Parathyroid adenoma (tissue), 2 donors: ENCODE measurements around the gene FYTTD1.

Source experiments
- H2AFZ ChIP-seq: fragments of 300-600 bp; sonication (generic); one replicate; pipeline ENCODE4 v1.7.0; 2017; ENCODE audit warnings: antibody characterized with exemption, mild to moderate bottlenecking
- H3K27ac ChIP-seq: fragments of 300-600 bp; sonication (generic); one replicate; pipeline ENCODE4 v1.7.0; 2017
- H3K27me3 ChIP-seq: fragments of 300-600 bp; sonication (generic); one replicate; pipeline ENCODE4 v1.7.0; 2017; ENCODE audit warnings: low read length; ENCODE audit not compliant: control insufficient read depth, insufficient read depth
- H3K36me3 ChIP-seq: fragments of 300-600 bp; sonication (generic); one replicate; pipeline ENCODE4 v1.7.0; 2017; ENCODE audit warnings: low read length; ENCODE audit not compliant: control insufficient read depth, insufficient read depth
- H3K4me1 ChIP-seq: fragments of 300-600 bp; sonication (generic); one replicate; pipeline ENCODE4 v1.7.0; 2017; ENCODE audit warnings: control low read depth
- H3K4me2 ChIP-seq: fragments of 300-600 bp; sonication (generic); one replicate; pipeline ENCODE4 v1.7.0; 2017; ENCODE audit warnings: low read length
- H3K4me3 ChIP-seq: fragments of 300-600 bp; sonication (generic); one replicate; pipeline ENCODE4 v1.7.0; 2017; ENCODE audit warnings: low read depth, low read length
- H3K79me2 ChIP-seq: fragments of 300-600 bp; sonication (generic); one replicate; pipeline ENCODE4 v1.7.0; 2017; ENCODE audit warnings: control low read depth
- H3K9ac ChIP-seq: fragments of 300-600 bp; sonication (generic); one replicate; pipeline ENCODE4 v1.7.0; 2017; ENCODE audit warnings: mild to moderate bottlenecking
- H3K9me3 ChIP-seq: fragments of 300-600 bp; sonication (generic); one replicate; pipeline ENCODE4 v1.7.0; 2017; ENCODE audit warnings: low read length; ENCODE audit not compliant: control insufficient read depth
- TF ChIP-seq, protein P1 (sequence below): fragments of 300-600 bp; sonication (generic); IDR thresholded peaks from one replicate; pipeline ENCODE4 v1.7.0; 2017; ENCODE audit warnings: antibody characterized with exemption, mild to moderate bottlenecking
- donor health status: primary hyperparathyroidism.

Gene FYTTD1

DNA sequence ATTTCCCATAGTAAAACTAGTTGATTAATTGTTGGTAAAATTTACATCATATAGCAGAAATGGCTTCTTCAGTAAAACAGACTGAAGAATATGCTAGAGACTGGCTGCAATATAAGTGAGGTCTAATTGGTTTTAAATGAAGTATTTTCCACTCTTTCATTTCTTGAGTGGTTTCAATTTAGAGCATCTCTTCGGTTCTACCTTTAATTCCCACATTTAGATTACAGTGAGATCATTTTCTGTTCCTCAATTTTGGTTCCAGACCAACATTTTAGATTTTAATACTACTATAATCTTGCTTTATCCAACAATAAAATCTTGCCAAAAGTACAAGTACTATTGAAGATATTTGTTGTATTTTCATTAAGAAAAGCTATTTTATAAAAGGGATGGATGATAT, 40.4 kb downstream of the FYTTD1 start:
- Histone ChIP-seq H3K79me2 (peaks cover 4% of the 10 kb centered on the region), H3K27me3 (no peaks in the 10 kb centered on the region), H3K4me3 (no peak overlapping the region), H3K9me3 (no peaks in the 10 kb centered on the region), H3K36me3 (no peaks in the 10 kb centered on the region), H2AFZ (peak overlapping the region; percentile 99), H3K4me1 (no peaks in the 10 kb centered on the region), H3K4me2 (no peak overlapping the region), H3K27ac (no peak overlapping the region), H3K9ac (no peak overlapping the region)
- TF ChIP-seq, protein P1, sequence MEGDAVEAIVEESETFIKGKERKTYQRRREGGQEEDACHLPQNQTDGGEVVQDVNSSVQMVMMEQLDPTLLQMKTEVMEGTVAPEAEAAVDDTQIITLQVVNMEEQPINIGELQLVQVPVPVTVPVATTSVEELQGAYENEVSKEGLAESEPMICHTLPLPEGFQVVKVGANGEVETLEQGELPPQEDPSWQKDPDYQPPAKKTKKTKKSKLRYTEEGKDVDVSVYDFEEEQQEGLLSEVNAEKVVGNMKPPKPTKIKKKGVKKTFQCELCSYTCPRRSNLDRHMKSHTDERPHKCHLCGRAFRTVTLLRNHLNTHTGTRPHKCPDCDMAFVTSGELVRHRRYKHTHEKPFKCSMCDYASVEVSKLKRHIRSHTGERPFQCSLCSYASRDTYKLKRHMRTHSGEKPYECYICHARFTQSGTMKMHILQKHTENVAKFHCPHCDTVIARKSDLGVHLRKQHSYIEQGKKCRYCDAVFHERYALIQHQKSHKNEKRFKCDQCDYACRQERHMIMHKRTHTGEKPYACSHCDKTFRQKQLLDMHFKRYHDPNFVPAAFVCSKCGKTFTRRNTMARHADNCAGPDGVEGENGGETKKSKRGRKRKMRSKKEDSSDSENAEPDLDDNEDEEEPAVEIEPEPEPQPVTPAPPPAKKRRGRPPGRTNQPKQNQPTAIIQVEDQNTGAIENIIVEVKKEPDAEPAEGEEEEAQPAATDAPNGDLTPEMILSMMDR: no peak

DNA sequence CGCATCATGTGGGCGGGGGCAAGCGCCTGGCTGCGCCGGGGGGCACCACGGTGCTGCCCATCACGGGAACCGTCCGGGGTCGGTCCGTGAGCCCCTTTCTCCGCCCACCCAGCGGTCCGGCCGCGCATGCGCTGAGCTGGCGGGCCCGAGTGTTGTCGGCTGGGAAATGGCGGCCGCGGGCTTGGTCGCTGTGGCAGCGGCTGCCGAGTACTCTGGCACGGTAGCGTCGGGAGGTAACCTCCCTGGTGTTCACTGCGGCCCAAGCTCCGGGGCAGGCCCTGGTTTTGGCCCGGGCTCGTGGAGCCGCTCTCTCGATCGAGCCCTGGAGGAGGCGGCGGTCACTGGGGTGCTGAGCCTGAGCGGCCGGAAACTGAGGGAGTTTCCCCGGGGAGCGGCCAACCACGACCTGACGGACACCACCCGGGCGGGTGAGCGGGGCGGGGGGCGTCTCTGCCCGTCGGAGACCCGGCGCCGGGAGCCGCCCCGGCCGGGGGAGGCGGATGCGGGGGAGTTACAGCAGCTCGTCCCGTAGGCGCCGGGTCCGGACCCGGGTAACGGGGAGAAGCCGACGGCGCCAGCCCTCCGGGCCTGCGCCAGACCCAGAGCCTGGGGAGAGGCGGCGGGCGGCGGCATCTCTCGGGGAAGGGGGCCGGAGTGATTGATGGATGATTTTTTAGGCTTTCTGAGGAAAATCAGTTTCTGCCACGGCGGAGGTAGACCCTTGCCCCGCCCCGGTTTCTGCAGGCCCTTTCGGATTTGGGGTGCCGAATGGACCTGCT, 41.6 kb downstream of the FYTTD1 start, which contains the start of gene LRCH3:
Gene LRCH3, plus strand, starts transcription at position 142 of the 779 bp plus-strand sequence. Its CDS starts 25 bp downstream, at position 167.
- no peaks in the 10 kb centered on the region for H3K9me3 ChIP-seq
- H3K9ac ChIP-seq: peak within 1 kb of the TSS; percentile 86
- TF ChIP-seq, protein P1: no peak
- H3K27me3 ChIP-seq: no peaks in the 10 kb centered on the region
- H3K79me2 ChIP-seq: peaks cover 6% of the 10 kb centered on the region
- peak within 1 kb of the TSS; percentile 99 for H2AFZ ChIP-seq
- no peaks in the 10 kb centered on the region for H3K36me3 ChIP-seq
- peak within 1 kb of the TSS; percentile 95 for H3K4me2 ChIP-seq
- H3K27ac ChIP-seq: peak within 1 kb of the TSS; percentile 91
- H3K4me1 ChIP-seq: no peaks in the 10 kb centered on the region
- peak within 1 kb of the TSS; percentile 92 for H3K4me3 ChIP-seq

DNA sequence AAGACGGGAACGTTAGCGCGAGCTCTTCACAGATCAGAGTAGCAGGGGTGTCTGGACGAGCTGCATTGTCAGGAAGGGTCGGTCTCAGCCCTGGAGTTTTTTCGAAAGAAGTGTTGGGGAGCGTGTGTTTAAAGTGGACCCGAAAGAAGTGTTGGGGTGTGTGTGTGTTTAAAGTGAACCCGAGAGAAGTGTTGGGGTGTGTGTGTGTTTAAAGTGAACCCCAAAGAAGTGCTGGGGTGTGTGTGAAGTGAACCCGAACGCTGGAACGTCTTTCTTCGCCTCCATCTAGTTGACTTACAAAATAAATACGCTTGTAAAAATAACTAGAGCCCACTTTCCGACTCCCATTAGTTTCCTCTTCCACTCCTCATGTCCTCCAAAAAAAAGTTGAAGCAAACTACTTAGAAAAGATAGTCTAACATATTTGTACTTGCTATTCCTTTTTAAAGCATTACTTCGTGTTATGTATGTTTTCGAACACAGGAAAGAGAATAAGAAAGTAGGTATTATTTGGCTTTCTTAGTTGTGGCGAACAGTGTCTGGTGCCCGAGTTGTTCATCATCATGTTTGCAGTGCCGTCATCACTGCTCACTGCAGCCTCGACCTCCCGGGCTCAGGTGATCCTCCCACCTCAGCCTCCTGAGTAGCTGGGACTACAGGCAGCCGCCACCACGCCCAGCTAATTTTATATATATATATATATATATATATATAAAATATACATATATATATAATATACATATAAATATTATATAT, 42.4 kb downstream of the FYTTD1 start:
- Histone ChIP-seq H3K27ac (peak overlapping the region; percentile 91), H3K9me3 (no peaks in the 10 kb centered on the region), H3K4me2 (peak overlapping the region; percentile 95), H3K9ac (no peak overlapping the region), H2AFZ (peak overlapping the region; percentile 99), H3K79me2 (peaks cover 6% of the 10 kb centered on the region), H3K4me1 (no peaks in the 10 kb centered on the region), H3K4me3 (peak overlapping the region; percentile 92), H3K36me3 (no peaks in the 10 kb centered on the region), H3K27me3 (no peaks in the 10 kb centered on the region)
- TF ChIP-seq, protein P1: no peak

DNA sequence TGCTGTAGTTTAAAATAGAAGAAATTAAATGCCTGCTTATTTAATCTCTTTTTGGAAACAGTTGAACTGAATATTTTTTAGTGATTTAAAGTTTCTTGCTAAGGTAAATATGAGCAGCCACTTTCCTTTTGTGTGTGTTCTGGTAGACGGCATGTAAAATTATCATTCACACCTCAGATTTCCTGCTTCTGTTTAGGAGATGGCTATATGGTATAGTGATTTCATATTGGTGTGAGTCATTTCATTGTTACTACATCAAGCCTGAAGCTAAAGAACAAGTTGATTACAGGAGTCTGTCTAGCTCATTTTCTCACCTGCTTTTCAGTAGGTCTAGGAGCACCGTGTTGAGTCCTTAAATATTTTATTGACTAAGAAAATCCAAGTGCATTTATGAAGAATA, 43.6 kb downstream of the FYTTD1 start:
- H3K9ac ChIP-seq: no peak overlapping the region
- no peak overlapping the region for H3K4me3 ChIP-seq
- no peak overlapping the region for H3K27ac ChIP-seq

More for the DNA sequence above, 43.6 kb downstream of the FYTTD1 start:
- H3K27me3 ChIP-seq: no peaks in the 10 kb centered on the region
- peaks cover 9% of the 10 kb centered on the region for H3K79me2 ChIP-seq
- TF ChIP-seq, protein P1: no peak
- no peaks in the 10 kb centered on the region for H3K9me3 ChIP-seq
- no peak overlapping the region for H2AFZ ChIP-seq
- no peaks in the 10 kb centered on the region for H3K36me3 ChIP-seq
- H3K4me1 ChIP-seq: no peaks in the 10 kb centered on the region
- H3K4me2 ChIP-seq: peak overlapping the region; percentile 15
